Astrocyte of the spinal cord (primary cell): ENCODE measurements around the gene HTT-AS.
A peak's percentile ranks its signal among the peaks of the same experiment; 100 is the strongest.
"Not testable (repeated sequence)": the region's sequence is repeated elsewhere in the genome, so short reads cannot be mapped to it uniquely, and the experiment has no call there.

Experiments
- DNase-seq: peaks from one replicate; pipeline ENCODE4 v3.0.0; 2011; ENCODE audit warnings: low read depth, low spot score
- H3K4me3 ChIP-seq: 2 replicates; pipeline ENCODE4 v1.5.1; 2011; ENCODE audit warnings: low read depth, mild to moderate bottlenecking, low read length, moderate library complexity
- in situ Hi-C: cut with HindIII; loops from 2 replicates; pipeline ENCODE4 v1.10.0; 2017; ENCODE audit warnings: low sequenced_read_pairs
- TF ChIP-seq, protein P1 (sequence below): IDR thresholded peaks from 2 replicates; pipeline ENCODE4 v1.5.1; 2012; ENCODE audit warnings: low read depth, mild to moderate bottlenecking, low read length, inconsistent platforms

The HTT-AS gene

GRCh38 chr4:3060946-3061345 lies 13.4 kb downstream of the HTT-AS start:
- no peak overlapping the region for H3K4me3 ChIP-seq
- in situ Hi-C loops, result no loop called here
- TF ChIP-seq, protein P1, sequence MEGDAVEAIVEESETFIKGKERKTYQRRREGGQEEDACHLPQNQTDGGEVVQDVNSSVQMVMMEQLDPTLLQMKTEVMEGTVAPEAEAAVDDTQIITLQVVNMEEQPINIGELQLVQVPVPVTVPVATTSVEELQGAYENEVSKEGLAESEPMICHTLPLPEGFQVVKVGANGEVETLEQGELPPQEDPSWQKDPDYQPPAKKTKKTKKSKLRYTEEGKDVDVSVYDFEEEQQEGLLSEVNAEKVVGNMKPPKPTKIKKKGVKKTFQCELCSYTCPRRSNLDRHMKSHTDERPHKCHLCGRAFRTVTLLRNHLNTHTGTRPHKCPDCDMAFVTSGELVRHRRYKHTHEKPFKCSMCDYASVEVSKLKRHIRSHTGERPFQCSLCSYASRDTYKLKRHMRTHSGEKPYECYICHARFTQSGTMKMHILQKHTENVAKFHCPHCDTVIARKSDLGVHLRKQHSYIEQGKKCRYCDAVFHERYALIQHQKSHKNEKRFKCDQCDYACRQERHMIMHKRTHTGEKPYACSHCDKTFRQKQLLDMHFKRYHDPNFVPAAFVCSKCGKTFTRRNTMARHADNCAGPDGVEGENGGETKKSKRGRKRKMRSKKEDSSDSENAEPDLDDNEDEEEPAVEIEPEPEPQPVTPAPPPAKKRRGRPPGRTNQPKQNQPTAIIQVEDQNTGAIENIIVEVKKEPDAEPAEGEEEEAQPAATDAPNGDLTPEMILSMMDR, result no peak
- DNase-seq, result no peak

DNA sequence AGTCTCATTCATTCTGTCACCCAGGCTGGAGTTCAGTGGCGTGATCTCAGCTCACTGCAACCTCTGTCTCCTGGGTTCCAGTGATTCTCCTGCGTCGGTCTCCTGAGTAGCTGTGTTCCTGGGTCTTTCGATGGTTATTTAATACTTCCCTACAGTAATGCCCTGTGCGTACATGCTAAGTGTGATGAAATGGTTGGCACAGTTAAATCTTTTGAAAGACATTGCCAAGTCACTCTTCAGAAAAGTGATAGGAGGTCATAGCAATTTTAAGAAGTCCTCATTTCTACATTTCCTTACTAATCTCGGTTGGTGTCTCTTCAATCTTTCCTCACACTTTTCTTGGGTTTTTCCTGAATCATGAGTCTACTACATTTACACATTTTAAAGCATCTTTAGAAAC lies 14.4 kb downstream of the HTT-AS start:
- no peak for DNase-seq
- TF ChIP-seq, protein P1, result no peak

GRCh38 chr4:3054169-3054759 lies 20.1 kb downstream of the HTT-AS start:
- DNase-seq, result no peak
- H3K4me3 ChIP-seq, result no peak overlapping the region
- TF ChIP-seq, protein P1, result no peak
- in situ Hi-C loops, result no loop called here

More for the DNA sequence above, 14.4 kb downstream of the HTT-AS start:
- H3K4me3 ChIP-seq, result no peak overlapping the region
- in situ Hi-C loops, result no loop called here

DNA sequence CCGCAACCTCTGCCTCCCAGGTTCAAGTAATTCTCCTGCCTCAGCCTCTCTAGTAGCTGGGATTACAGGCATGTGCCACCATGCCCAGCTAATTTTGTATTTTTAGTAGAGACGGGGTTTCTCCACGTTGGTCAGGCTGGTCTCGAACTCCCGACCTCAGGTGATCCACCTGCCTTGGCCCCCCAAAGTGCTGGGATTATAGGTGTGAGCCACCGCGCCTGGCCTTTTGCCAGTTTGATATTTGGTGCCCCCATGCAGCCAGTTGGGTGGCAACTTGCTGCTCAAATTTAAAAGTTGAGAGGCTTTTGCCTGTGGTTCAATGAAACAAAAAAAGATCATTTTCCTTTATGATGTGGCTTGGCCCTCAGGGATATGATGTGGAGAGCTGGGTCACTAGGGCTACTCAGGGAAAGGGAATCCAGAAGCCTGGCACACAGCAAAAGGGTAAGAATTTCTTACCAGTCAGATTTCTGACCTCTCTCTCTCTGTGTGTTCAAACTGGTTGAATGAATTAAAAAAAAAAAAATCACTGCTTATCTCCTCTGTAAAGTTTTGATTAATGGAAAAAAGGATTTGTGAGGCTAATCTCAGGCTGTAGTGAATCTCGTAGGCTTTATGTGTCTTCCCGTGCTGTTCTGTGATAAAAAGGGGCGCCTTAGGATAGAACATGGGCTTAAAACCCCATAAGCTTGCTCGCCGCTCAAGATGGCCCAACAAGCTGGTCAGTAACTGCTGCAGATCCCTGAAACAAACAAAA lies 23.0 kb downstream of the HTT-AS start:
- H3K4me3 ChIP-seq, in situ Hi-C loops: not testable (repeated sequence)

DNA sequence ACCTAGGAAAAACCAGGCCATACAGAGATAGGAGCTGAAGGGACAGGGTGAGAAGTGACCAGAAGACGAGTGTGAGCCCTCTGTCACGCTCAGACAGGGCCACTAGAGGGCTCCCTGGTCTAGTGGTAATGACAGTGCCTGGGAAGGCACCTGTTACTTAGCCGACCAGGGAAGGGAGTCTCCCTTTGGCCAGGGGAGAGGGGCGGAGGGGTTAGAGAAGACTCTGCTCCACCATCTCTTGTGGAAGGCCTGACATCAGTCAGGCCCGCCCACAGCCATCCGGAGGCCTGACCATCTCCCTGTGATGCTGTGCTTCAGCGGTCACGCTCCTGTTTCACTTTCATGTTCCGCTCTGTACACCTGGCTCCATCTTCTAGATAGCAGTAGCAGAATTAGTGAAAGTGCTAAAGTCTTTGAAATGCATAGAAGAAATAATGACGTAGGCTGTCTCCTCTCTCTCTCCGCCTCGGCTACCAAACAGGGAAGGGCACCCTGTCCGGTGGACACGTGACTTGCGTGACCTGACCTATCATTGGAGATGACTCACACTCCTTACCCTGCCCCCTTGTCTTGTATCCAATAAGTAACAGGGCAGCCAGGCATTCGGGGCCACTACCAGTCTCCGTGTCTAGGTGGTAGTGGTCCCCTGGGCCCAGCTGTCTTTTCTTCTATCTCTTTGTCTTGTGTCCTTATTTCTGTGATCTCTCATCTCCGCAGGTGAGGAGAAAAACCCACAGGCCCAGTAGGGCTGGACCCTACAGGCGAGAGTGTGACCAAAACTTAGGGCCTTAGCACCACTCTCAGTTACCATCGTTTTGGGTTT lies 26.7 kb downstream of the HTT-AS start:
- H3K4me3 ChIP-seq, result no peak overlapping the region
- TF ChIP-seq, protein P1, result peak; percentile 86
- in situ Hi-C loops, result no loop called here
- DNase-seq, result peak; percentile 32

More for the DNA sequence above, 23.0 kb downstream of the HTT-AS start:
- DNase-seq, result not testable (repeated sequence)

DNA sequence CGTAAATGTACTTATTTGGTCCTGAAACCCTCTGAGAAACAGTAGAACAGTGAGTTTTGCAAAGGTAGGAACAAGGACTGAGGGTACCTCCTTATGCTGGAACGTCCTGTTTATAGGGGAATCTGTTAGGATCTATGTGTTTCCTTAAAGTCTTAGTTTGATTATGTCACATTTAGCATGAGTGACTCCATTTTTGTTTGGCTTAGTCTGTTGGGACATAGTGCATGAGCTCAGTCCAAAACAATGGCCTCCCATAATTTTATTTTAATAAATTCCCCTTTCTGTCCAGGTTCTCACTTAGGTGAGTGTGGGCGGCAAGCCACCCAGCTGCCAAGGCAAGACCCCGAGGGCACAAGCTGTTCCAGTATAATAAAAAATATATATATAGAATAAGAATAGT lies 27.7 kb downstream of the HTT-AS start:
- in situ Hi-C loops, result no loop called here
- no peak for DNase-seq
- TF ChIP-seq, protein P1, result no peak
- no peak overlapping the region for H3K4me3 ChIP-seq
